ENCODE data around the gene MTA2. TPM values are rescaled to one million over a fixed set of nuclear protein-coding genes. Genes with fewer than 3 reads are reported as not detected.
"Not testable (repeated sequence)": the region's sequence is repeated elsewhere in the genome, so short reads cannot be mapped to it uniquely, and the experiment has no call there.

The MTA2 gene
- total RNA-seq, 1 donor from 2014 or later = 172 TPM

DNA sequence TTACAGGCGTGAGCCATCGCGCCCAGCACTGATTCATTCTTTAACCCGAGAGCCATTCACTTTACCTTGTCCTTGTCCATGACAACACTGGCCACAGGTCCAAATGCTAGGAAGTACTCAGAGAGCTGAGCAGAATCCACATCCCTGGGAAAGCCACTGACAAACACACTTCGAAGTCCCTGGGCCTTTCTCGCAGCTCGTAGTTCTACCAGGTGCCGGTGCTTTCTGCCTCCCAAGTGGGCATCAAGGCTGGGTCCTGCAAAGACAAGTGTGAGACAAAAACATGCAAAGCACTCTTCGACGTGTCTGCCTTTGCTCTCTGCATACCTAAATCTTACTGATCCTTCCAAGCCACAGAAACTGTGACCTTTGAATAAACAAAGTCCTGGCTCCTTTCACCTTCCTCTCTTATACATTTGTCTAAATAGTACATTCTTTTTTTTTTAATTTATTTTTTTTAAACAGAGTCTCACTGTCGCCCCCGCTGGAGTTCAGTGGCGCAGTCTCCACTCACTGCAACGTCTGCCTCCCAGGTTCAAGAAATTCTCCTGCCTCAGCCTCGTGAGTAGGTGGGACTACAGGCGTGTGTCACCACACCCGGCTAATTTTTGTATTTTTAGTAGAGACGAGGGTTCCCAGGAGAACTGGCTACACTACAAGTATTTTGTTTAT lies 12.6 kb downstream of the MTA2 start:
- TF ChIP-seq, protein P1, sequence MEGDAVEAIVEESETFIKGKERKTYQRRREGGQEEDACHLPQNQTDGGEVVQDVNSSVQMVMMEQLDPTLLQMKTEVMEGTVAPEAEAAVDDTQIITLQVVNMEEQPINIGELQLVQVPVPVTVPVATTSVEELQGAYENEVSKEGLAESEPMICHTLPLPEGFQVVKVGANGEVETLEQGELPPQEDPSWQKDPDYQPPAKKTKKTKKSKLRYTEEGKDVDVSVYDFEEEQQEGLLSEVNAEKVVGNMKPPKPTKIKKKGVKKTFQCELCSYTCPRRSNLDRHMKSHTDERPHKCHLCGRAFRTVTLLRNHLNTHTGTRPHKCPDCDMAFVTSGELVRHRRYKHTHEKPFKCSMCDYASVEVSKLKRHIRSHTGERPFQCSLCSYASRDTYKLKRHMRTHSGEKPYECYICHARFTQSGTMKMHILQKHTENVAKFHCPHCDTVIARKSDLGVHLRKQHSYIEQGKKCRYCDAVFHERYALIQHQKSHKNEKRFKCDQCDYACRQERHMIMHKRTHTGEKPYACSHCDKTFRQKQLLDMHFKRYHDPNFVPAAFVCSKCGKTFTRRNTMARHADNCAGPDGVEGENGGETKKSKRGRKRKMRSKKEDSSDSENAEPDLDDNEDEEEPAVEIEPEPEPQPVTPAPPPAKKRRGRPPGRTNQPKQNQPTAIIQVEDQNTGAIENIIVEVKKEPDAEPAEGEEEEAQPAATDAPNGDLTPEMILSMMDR (IDR thresholded peaks at IDR 0.05; ENCODE audit: partially characterized antibody, unreplicated experiment) = no peak
- Mint-ChIP-seq H3K27me3 (ENCODE audit: unreplicated experiment) (no peaks in the 10 kb centered on the region), H3K27ac (ENCODE audit: unreplicated experiment) (no peak overlapping the region), H3K4me3 (ENCODE audit: unreplicated experiment) (no peak overlapping the region), H3K9me3 (ENCODE audit: unreplicated experiment) (peaks cover 20% of the 10 kb centered on the region), H3K36me3 (ENCODE audit: unreplicated experiment) (no peaks in the 10 kb centered on the region), H3K4me1 (ENCODE audit: low read depth, unreplicated experiment) (peaks cover 16% of the 10 kb centered on the region)
- DNase-seq = no peak

GRCh38 chr11:62585356-62585755 lies 16.3 kb downstream of the MTA2 start:
- not testable (repeated sequence) for H3K27me3 Mint-ChIP-seq (ENCODE audit: unreplicated experiment); H3K4me3 Mint-ChIP-seq (ENCODE audit: unreplicated experiment); H3K9me3 Mint-ChIP-seq (ENCODE audit: unreplicated experiment); H3K36me3 Mint-ChIP-seq (ENCODE audit: unreplicated experiment); H3K4me1 Mint-ChIP-seq (ENCODE audit: low read depth, unreplicated experiment); H3K27ac Mint-ChIP-seq (ENCODE audit: unreplicated experiment); DNase-seq

GRCh38 chr11:62581735-62582134 lies 19.9 kb downstream of the MTA2 start:
- H3K36me3 Mint-ChIP-seq (ENCODE audit: unreplicated experiment); DNase-seq; H3K27ac Mint-ChIP-seq (ENCODE audit: unreplicated experiment); H3K4me3 Mint-ChIP-seq (ENCODE audit: unreplicated experiment); H3K9me3 Mint-ChIP-seq (ENCODE audit: unreplicated experiment); H3K27me3 Mint-ChIP-seq (ENCODE audit: unreplicated experiment); H3K4me1 Mint-ChIP-seq (ENCODE audit: low read depth, unreplicated experiment): not testable (repeated sequence)

- no peak for DNase-seq
- Mint-ChIP-seq H3K27me3 (ENCODE audit: unreplicated experiment) (no peaks in the 10 kb centered on the region), H3K4me3 (ENCODE audit: unreplicated experiment) (no peak overlapping the region), H3K36me3 (ENCODE audit: unreplicated experiment) (no peaks in the 10 kb centered on the region), H3K9me3 (ENCODE audit: unreplicated experiment) (peaks cover 1% of the 10 kb centered on the region), H3K27ac (ENCODE audit: unreplicated experiment) (peak overlapping the region; percentile 60), H3K4me1 (ENCODE audit: low read depth, unreplicated experiment) (no peaks in the 10 kb centered on the region)
- TF ChIP-seq, protein P1 (IDR thresholded peaks at IDR 0.05; ENCODE audit: partially characterized antibody, unreplicated experiment) = no peak
Observed at GRCh38 chr11:62580959-62581715, 20.5 kb downstream of the MTA2 start.

GRCh38 chr11:62579252-62579651 lies 22.4 kb downstream of the MTA2 start:
- peaks cover 2% of the 10 kb centered on the region for H3K27me3 Mint-ChIP-seq (ENCODE audit: unreplicated experiment)
- DNase-seq = no peak
- peaks cover 7% of the 10 kb centered on the region for H3K9me3 Mint-ChIP-seq (ENCODE audit: unreplicated experiment)
- H3K27ac Mint-ChIP-seq (ENCODE audit: unreplicated experiment) = no peak overlapping the region
- H3K36me3 Mint-ChIP-seq (ENCODE audit: unreplicated experiment) = no peaks in the 10 kb centered on the region
- no peak overlapping the region for H3K4me3 Mint-ChIP-seq (ENCODE audit: unreplicated experiment)
- TF ChIP-seq, protein P1 (IDR thresholded peaks at IDR 0.05; ENCODE audit: partially characterized antibody, unreplicated experiment) = no peak
- H3K4me1 Mint-ChIP-seq (ENCODE audit: low read depth, unreplicated experiment) = peaks cover 4% of the 10 kb centered on the region

DNA sequence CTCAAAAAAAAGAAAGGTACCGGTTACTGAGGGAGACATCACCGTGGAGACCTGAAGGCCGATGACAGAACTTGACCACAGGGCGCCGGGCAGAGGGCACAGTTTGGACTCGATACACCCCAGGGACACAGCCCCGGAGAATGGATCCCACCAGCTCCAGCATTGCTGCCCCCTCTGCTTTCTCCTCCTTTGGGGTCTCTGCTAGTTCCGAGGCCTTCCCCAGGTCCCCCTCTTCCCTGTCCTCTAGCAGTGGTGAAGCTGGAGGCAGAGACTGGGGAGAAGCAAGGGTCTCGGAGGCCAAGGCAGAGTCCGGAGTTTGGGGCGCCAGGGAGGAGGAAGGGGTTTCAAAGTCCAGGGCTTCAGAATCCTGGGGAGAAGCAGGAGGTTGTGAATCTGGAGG lies 23.1 kb downstream of the MTA2 start:
- H3K4me1 Mint-ChIP-seq (ENCODE audit: low read depth, unreplicated experiment) = peaks cover 4% of the 10 kb centered on the region
- no peak for DNase-seq
- no peak overlapping the region for H3K27ac Mint-ChIP-seq (ENCODE audit: unreplicated experiment)
- H3K27me3 Mint-ChIP-seq (ENCODE audit: unreplicated experiment) = peaks cover 2% of the 10 kb centered on the region
- H3K9me3 Mint-ChIP-seq (ENCODE audit: unreplicated experiment) = peaks cover 7% of the 10 kb centered on the region
- H3K4me3 Mint-ChIP-seq (ENCODE audit: unreplicated experiment) = no peak overlapping the region
- H3K36me3 Mint-ChIP-seq (ENCODE audit: unreplicated experiment) = no peaks in the 10 kb centered on the region
- TF ChIP-seq, protein P1 (IDR thresholded peaks at IDR 0.05; ENCODE audit: partially characterized antibody, unreplicated experiment) = no peak

All from glutamatergic neuron (in vitro differentiated cells).